Activated naive CD8-positive, alpha-beta T cell treated with anti-CD3 and anti-CD28 coated beads, Interleukin-2, amount 10 ng/mL, durations not matched to agents 7 days and 5 days (primary cell): ENCODE data around the gene GPSM1. TPM values are rescaled to one million over a fixed set of nuclear protein-coding genes. Genes with fewer than 3 reads are reported as not detected.

Source experiments
- ATAC-seq: fragments of 150-1000 bp; cut with Tn5 transposase; one replicate; pipeline ENCODE4 v1.10.0; 2021; ENCODE audit warnings: low read depth, moderate library complexity
- POLR2A ChIA-PET: fragments of 350-600 bp; sonication (Branson Sonifier 250); formaldehyde crosslinking; loops from one replicate; lab custom pipeline; 2021; ENCODE audit warnings: antibody characterized with exemption; lab: Charles Lee
- DNase-seq: peaks from one replicate; pipeline ENCODE4 v3.0.0; 2021
- H3K27ac Mint-ChIP-seq: one replicate; pipeline ENCODE4 v1.8.0; 2022; ENCODE audit warnings: mild to moderate bottlenecking, mixed read lengths
- H3K27me3 Mint-ChIP-seq: one replicate; pipeline ENCODE4 v1.8.0; 2022; ENCODE audit warnings: mild to moderate bottlenecking, moderate library complexity, mixed read lengths
- H3K36me3 Mint-ChIP-seq: one replicate; pipeline ENCODE4 v1.8.0; 2021; ENCODE audit warnings: mild to moderate bottlenecking, mixed read lengths
- H3K4me1 Mint-ChIP-seq: one replicate; pipeline ENCODE4 v1.8.0; 2021; ENCODE audit warnings: mixed read lengths
- H3K4me3 Mint-ChIP-seq: one replicate; pipeline ENCODE4 v1.8.0; 2022; ENCODE audit warnings: mild to moderate bottlenecking, moderate library complexity, mixed read lengths
- H3K9me3 Mint-ChIP-seq: one replicate; pipeline ENCODE4 v1.8.0; 2021; ENCODE audit warnings: mixed read lengths
- total RNA-seq, 2 experiments: library from RNA; stranded (reverse); gene quantifications; one replicate each; pipeline ENCODE4 v1.2.3, GENCODE V29; 2021

Gene GPSM1
- total RNA-seq, 2 experiments from 2014 or later: 5.0 to 6.0 TPM

DNA sequence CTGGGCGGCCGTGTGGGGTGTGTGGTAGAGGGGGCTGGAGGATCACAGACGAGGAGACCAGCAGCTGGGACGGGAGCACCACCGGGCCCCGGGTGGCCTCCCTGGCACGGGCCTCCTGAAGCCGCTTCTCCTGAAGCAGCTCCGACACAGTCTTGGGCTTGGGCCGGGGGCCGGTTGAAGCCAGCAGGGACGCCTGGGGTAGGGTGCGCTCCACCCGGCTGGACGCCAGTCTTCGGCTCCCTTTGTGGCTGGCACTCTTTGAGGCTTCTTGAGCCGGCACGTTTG lies 51.6 kb downstream of the GPSM1 start:
- ATAC-seq (no peak), DNase-seq (no peak)
- H3K9me3 Mint-ChIP-seq: no peaks in the 10 kb centered on the region
- no peak overlapping the region for H3K4me3 Mint-ChIP-seq
- POLR2A ChIA-PET: no interaction called here
- H3K27me3 Mint-ChIP-seq: no peaks in the 10 kb centered on the region
- H3K4me1 Mint-ChIP-seq: peaks cover under 1% of the 10 kb centered on the region
- peaks cover 3% of the 10 kb centered on the region for H3K36me3 Mint-ChIP-seq
- no peak overlapping the region for H3K27ac Mint-ChIP-seq

DNA sequence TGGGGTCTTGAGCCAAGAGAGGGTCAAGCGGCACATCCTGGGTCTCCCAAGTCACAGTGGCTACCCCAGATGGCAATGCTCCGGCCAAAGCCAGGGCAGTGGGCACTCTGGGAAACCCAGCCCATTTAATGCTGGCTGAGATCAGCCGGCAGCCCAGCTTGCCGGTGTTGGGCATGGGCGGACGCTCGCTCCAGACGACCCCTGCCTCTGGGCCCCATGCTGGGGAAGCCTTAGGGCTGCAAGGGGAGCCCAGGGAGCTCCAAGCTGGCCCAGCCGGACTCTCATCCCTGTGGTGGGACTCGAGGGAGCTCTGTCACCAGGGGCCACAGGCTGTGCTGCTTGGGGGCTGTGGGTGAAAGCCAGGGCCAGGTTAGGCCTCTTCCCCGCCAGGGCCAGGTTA lies 52.1 kb downstream of the GPSM1 start:
- no peak overlapping the region for H3K4me3 Mint-ChIP-seq
- no peak overlapping the region for H3K27ac Mint-ChIP-seq
- H3K4me1 Mint-ChIP-seq: peaks cover 3% of the 10 kb centered on the region
- DNase-seq: no peak
- no peaks in the 10 kb centered on the region for H3K9me3 Mint-ChIP-seq
- POLR2A ChIA-PET: no interaction called here
- no peaks in the 10 kb centered on the region for H3K27me3 Mint-ChIP-seq
- ATAC-seq: no peak
- peaks cover 6% of the 10 kb centered on the region for H3K36me3 Mint-ChIP-seq

DNA sequence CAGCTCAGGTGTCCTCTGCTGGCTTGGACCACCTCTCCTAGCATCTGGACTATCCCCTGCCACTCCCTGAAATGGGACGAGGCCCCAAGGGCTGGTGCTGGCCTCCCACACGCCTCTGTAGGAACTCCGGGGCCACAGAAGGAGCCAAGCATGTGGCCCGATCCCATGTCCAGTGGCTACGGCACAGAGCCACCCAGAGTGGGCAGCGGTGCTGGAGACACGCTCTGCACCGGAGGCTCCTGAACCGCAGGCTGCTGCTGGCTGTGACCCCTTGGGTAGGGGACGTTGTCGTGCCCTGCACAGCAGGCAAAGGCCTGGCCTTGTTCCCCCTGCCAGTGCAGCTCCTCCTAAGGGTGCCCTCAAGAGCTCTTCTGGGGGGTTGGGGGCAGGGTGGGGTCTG lies 52.6 kb downstream of the GPSM1 start:
- peaks cover 8% of the 10 kb centered on the region for H3K4me1 Mint-ChIP-seq
- no peak overlapping the region for H3K4me3 Mint-ChIP-seq
- POLR2A ChIA-PET: no interaction called here
- H3K9me3 Mint-ChIP-seq: no peaks in the 10 kb centered on the region
- no peak overlapping the region for H3K27ac Mint-ChIP-seq
- H3K36me3 Mint-ChIP-seq: peaks cover 10% of the 10 kb centered on the region
- DNase-seq (no peak), ATAC-seq (no peak)
- H3K27me3 Mint-ChIP-seq: no peaks in the 10 kb centered on the region

DNA sequence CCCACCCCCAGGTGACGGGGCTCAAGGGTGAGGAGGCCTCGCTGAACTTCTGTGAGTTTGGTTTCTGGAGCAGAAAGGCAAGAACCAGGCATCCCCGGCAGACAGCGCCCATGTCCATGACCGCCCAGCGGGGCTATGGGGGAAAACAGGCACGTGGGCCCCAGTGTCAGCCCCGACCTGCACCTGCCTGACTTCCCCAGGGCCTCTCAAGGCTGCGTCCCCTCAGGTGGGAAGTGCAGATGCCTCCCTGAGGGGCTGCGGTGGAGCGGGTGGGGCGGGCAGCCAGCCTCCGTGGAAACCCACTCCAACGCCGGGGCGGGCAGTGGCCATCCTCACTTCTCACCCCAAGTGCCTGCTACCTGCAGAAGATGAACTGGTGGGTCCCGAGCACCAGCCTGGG lies 53.0 kb downstream of the GPSM1 start:
- ATAC-seq (no peak), DNase-seq (no peak)
- Mint-ChIP-seq H3K9me3 (no peaks in the 10 kb centered on the region), H3K36me3 (peaks cover 12% of the 10 kb centered on the region), H3K4me3 (no peak overlapping the region), H3K27ac (no peak overlapping the region), H3K4me1 (peaks cover 13% of the 10 kb centered on the region), H3K27me3 (no peaks in the 10 kb centered on the region)
- POLR2A ChIA-PET: no interaction called here

DNA sequence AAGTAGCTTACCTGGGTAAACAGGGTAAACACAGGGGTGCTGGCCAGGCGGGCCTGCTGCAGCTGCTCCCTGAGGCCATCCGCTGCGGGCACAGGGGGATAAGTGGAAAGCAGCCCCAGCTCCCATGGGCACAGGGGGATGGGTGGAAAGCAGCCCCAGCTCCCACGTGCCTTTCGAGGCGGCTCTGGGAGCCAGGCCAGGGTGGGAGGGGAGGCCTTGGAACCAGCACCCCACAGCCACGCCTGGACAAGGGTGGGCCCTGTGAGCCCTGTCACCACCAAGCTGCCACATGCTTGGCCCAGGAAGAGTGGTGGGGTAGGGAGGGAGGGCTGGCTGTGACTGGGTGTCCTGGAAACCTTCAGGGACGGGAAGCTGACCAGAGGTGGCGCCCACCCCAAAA lies 54.0 kb downstream of the GPSM1 start:
- no peak for ATAC-seq
- Mint-ChIP-seq H3K36me3 (peaks cover 16% of the 10 kb centered on the region), H3K27me3 (no peaks in the 10 kb centered on the region), H3K4me1 (peaks cover 17% of the 10 kb centered on the region), H3K27ac (no peak overlapping the region), H3K4me3 (no peak overlapping the region), H3K9me3 (no peaks in the 10 kb centered on the region)
- DNase-seq: no peak
- POLR2A ChIA-PET: interaction anchor here (1.4 kb wide), 1 partner anchor 18 kb away, joined by 3 read pairs; no protein-coding TSS in a partner anchor

DNA sequence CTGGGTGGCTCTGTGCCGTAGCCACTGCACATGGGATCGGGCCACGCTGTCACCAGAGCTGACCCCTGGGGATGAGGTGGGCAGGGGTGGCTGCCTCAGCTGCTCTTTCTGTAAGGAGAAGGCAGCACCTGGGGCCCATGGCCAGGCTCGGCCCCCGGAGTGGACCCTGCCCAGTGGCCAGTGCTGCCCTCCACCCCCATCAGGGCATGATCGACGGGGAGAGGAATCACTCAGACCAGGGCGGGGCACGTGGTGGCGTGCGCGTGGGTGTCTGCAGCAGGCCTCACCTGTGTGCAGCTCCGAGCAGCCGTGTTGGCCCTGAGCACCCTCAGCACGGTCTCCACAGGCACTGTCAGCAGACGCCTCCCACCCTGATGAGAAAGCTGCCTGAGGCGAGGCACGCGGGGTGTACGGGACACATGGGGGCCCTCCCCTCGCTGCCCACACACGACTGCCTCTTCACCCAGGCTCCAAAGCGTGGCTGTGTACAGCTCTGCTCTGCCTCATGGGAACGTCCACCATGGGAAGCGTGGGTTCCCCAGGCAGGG lies 54.7 kb downstream of the GPSM1 start:
- peaks cover 20% of the 10 kb centered on the region for H3K36me3 Mint-ChIP-seq
- no peaks in the 10 kb centered on the region for H3K27me3 Mint-ChIP-seq
- no peak for ATAC-seq
- DNase-seq: no peak
- H3K9me3 Mint-ChIP-seq: no peaks in the 10 kb centered on the region
- H3K4me3 Mint-ChIP-seq: no peak overlapping the region
- H3K4me1 Mint-ChIP-seq: peaks cover 17% of the 10 kb centered on the region
- POLR2A ChIA-PET: interaction anchor here (1.4 kb wide), 1 partner anchor 19 kb away, joined by 3 read pairs; no protein-coding TSS in a partner anchor
- no peak overlapping the region for H3K27ac Mint-ChIP-seq

DNA sequence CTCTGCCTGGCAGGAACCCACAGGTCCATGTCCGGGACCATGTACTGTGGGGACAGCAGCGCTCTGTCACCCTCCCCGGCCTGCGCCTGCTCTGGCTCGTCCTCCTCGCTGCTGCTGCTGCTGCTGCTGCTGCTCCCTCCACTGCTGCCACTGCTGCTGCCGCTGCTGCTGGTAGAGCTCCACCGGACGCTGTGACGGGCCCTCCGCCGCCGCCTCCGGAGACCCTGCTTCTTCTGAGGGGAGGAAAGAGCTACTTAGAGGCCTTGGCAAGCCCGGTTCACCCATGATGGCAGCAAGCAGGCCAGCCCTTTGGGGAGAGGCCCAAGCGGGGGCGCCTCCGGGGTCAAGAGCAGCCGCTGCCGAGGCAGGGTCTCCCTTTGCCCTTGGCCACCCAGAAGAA lies 56.1 kb downstream of the GPSM1 start:
- no peaks in the 10 kb centered on the region for H3K27me3 Mint-ChIP-seq
- no peaks in the 10 kb centered on the region for H3K9me3 Mint-ChIP-seq
- H3K4me1 Mint-ChIP-seq: peaks cover 17% of the 10 kb centered on the region
- H3K4me3 Mint-ChIP-seq: no peak overlapping the region
- H3K27ac Mint-ChIP-seq: no peak overlapping the region
- H3K36me3 Mint-ChIP-seq: peaks cover 28% of the 10 kb centered on the region
- ATAC-seq (no peak), DNase-seq (no peak)
- POLR2A ChIA-PET: interaction anchor here (2.4 kb wide), 1 partner anchor 20 kb away, joined by 12 read pairs; the partner anchor contains the start of gene DNLZ

DNA sequence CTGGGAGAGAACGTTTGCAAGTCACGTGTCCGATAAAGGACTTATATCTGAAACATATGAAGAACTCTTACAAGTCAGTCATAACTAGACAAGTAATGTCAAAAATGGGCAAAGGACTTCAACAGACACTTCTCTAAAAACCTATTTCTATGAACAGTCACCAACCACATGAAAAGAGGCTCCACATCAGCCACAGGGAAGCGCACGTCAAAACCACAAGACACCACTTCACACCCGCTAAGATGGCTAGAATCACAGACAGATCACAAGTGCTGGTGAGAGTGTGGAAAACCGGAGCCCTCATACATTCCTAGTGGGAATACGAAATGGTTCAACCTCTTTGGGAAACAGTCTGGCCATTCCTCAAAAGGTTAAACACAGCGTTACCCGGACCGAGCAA lies 57.7 kb downstream of the GPSM1 start:
- ATAC-seq: peak; percentile 78
- POLR2A ChIA-PET: interaction anchor here (0.6 to 2.4 kb wide), 3 partner anchors 19 to 326 kb away, joined by 3 to 12 read pairs (median 5); partner anchors contain the start of gene DNLZ
- Mint-ChIP-seq H3K9me3 (no peaks in the 10 kb centered on the region), H3K4me1 (peaks cover 21% of the 10 kb centered on the region), H3K36me3 (peaks cover 32% of the 10 kb centered on the region), H3K27ac (peak overlapping the region; percentile 14), H3K27me3 (no peaks in the 10 kb centered on the region), H3K4me3 (peak overlapping the region; percentile 54)
- DNase-seq: peak; percentile 57

DNA sequence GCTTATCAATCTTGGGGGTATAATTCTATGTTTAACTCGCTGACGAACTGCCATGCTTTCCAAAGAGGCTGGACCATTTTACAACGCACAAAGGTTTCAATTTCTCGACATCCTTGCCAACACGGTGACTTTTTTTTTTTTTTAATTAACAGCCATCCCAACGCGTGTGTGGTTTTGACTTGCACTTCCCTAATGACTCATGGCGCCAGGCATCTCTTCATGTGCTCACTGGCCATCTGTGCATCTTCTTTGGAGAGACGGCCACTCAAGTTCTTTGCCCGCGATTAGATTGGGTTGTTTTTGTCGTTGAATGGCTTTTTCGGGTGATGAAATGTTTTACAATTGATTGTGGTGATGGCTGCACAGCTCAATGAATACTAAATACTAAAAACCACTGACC lies 58.7 kb downstream of the GPSM1 start:
- H3K27ac Mint-ChIP-seq: no peak overlapping the region
- H3K36me3 Mint-ChIP-seq: peaks cover 32% of the 10 kb centered on the region
- POLR2A ChIA-PET: interaction anchor here (0.7 kb wide), 1 partner anchor 259 kb away, joined by 4 read pairs; no protein-coding TSS in a partner anchor
- no peak overlapping the region for H3K4me3 Mint-ChIP-seq
- ATAC-seq (no peak), DNase-seq (no peak)
- H3K27me3 Mint-ChIP-seq: no peaks in the 10 kb centered on the region
- no peaks in the 10 kb centered on the region for H3K9me3 Mint-ChIP-seq
- peaks cover 21% of the 10 kb centered on the region for H3K4me1 Mint-ChIP-seq

DNA sequence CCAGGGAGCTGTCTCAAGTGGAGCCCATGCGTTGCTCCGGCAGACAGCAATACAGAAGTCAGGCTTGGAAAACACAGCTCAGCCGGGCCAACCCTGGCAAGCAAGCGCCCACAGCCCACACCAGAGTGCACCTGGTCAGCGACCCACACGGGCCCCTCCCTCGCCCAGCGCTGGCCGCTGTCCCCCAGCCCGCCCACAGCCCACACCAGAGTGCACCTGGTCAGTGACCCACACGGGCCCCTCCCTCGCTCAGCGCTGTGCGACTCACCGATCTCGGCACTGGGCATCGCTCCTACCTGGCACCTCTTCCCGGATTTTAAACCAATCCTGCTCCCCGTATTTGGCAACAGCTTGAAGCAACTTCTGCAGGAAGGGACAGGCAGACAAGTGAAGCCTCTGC lies 59.9 kb downstream of the GPSM1 start:
- no peak overlapping the region for H3K27ac Mint-ChIP-seq
- POLR2A ChIA-PET: no interaction called here

DNA sequence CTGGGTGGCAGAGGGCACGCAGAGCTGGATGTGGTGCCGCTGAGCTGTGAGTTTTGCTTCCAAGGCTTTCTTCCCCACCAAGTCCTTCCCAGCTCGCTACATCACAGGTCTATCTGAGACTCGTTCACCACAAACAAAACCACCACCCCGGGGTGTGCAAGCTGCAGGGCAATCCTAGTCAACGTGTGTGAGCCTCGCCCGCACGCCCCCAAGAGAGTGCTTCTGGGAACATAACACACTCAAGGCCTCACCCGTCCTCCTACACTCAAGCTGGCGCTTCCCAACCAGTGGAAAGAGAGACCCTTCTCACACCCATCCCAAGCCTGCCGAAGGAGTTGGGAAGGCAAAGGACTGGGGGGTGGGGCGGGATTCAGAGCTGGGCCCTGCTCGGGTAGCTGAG lies 62.1 kb downstream of the GPSM1 start:
- Mint-ChIP-seq H3K4me3 (no peak overlapping the region), H3K4me1 (peaks cover 18% of the 10 kb centered on the region), H3K27me3 (no peaks in the 10 kb centered on the region), H3K36me3 (peaks cover 30% of the 10 kb centered on the region), H3K9me3 (no peaks in the 10 kb centered on the region), H3K27ac (no peak overlapping the region)
- ATAC-seq (no peak), DNase-seq (no peak)
- POLR2A ChIA-PET: no interaction called here

More for the DNA sequence above, 59.9 kb downstream of the GPSM1 start:
- Mint-ChIP-seq H3K4me3 (no peak overlapping the region), H3K36me3 (peaks cover 35% of the 10 kb centered on the region), H3K9me3 (no peaks in the 10 kb centered on the region), H3K27me3 (no peaks in the 10 kb centered on the region), H3K4me1 (peaks cover 21% of the 10 kb centered on the region)
- DNase-seq (no peak), ATAC-seq (no peak)

DNA sequence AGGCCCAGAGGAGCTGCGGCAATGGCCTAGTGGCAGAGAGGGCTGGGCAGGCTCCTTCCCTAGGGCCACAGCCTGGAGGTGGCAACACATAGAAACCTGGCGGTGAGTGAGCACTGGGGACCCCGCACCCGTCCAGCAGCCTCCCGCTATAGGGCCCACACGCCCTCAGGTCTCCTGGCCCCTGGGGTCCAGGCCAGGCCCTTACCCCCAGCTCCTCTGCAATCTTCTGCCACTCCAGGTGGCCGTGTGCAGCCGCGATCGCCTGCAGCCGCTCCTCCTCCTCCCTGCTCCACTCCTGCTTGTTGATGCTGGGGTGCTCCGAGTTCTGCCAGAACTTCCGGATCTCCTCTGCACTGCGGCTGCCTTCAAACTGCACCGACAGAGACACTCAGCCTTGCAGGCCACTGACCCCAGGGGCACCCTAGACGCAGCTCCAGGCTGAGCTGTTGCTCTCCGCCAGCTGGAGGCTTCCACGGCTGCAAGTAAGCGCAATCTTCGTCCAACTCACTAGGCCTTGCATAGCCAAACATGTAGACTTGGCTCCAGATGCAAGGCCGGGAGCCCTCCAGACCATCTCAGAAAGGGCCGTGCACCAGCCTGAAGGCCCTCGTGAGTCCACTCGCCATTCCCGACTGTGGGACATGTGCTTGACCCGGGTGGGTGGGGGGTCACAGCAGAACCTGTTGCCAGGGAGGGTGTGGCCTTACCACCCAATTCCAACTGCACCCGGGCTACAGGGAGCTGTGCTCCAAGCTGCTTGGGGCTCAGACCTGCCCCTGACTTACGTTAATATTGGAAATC lies 64.6 kb downstream of the GPSM1 start:
- ATAC-seq: no peak
- Mint-ChIP-seq H3K4me3 (no peak overlapping the region), H3K27ac (no peak overlapping the region), H3K4me1 (peaks cover 4% of the 10 kb centered on the region), H3K9me3 (no peaks in the 10 kb centered on the region), H3K36me3 (peaks cover 18% of the 10 kb centered on the region), H3K27me3 (no peaks in the 10 kb centered on the region)
- POLR2A ChIA-PET: interaction anchor here (1.2 kb wide), 1 partner anchor 141 kb away, joined by 3 read pairs; no protein-coding TSS in a partner anchor
- DNase-seq: no peak

DNA sequence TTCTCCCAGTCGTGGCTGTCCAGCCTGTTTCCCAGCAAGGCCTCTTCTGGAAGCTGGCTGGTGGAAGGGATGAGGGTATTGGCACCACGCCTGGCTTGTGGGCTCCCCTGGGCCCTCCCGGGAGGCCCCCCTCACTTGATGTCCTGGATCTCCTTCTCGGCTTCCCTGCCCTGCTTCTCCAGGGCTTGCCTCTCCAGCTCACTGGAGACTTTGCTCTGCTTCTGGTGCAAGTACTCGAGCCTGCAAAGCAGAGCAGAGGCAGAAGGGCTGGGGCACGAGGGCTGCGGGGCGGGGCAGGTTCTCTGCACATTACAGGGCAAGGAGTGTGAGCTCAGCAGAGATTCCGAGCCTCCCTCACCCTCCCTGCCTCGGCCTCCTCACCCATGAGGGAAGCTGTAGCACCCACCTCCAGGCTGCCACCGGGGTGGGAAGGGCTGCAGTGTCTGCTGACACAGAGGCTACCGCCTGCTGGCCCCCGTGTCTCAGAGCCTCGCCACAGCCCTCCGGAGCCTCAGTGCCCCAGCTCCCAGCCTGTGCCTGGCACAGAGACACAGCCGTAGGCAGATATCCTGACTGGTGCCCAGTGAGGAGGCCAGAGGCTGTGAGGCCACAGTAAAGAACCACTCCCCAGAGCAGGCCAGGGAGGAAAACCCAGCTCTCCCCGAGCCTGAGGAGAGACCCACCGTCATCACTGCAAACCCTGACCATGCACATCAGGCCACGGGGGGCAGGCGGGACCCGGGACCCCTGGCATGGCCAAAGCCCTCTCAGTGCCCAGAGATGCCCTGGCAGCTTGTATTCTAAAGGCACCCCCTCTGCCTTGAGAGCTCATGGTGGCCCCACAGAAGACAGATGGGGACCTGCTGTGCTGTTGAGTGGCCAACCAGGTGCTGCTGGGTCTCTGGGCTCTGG lies 65.5 kb downstream of the GPSM1 start:
- DNase-seq (no peak), ATAC-seq (no peak)
- Mint-ChIP-seq H3K27me3 (no peaks in the 10 kb centered on the region), H3K4me1 (peaks cover 6% of the 10 kb centered on the region), H3K9me3 (no peaks in the 10 kb centered on the region), H3K36me3 (peaks cover 15% of the 10 kb centered on the region), H3K27ac (no peak overlapping the region), H3K4me3 (no peak overlapping the region)
- POLR2A ChIA-PET: interaction anchor here (1.2 kb wide), 1 partner anchor 141 kb away, joined by 3 read pairs; no protein-coding TSS in a partner anchor
